Peyer's patch (tissue), 4 donors: ENCODE data around the gene GOLGA5.

Source experiments
- CTCF ChIP-seq, 6 experiments: fragments of 450-650 bp in 4 of 6; fragments of 200-600 bp in 2 of 6; sonication (generic) in 1 of 6; IDR thresholded peaks; one replicate each; pipeline ENCODE4 v1.5.1; 2017 to 2019; ENCODE audit warnings: antibody characterized with exemption in 6 of 6, mild to moderate bottlenecking in 3 of 6, moderate library complexity in 1 of 6
- POLR2A ChIP-seq, 2 donors: fragments of 450-650 bp; IDR thresholded peaks; one replicate each; pipeline ENCODE4 v1.5.1; 2017; ENCODE audit warnings: antibody characterized with exemption in 2 of 2, mild to moderate bottlenecking in 2 of 2, moderate library complexity in 2 of 2

GRCh38 chr14:92847278-92847677, 53.2 kb downstream of the GOLGA5 start:
- TF ChIP-seq POLR2A (IDR thresholded peaks at IDR 0.05) (no peak), CTCF (IDR thresholded peaks at IDR 0.05) (no peak)
